OCI-LY1 (cell line): ENCODE results near the gene ST6GALNAC4.

Experiments used
- H2AFZ ChIP-seq: fragments of 200-600 bp; sonication (generic), shearing (Covaris generic); 2 replicates; pipeline ENCODE4 v1.6.0; 2014; ENCODE audit warnings: antibody characterized with exemption, mild to moderate bottlenecking, low read length
- H3F3A ChIP-seq: fragments of 200-600 bp; sonication (generic), shearing (Covaris generic); 2 replicates; pipeline ENCODE4 v1.6.0; 2014; ENCODE audit warnings: mild to moderate bottlenecking, antibody characterized with exemption, low read length, moderate library complexity; ENCODE audit not compliant: insufficient read depth
- H3K27ac ChIP-seq: fragments of 200-600 bp; sonication (generic); 2 replicates; pipeline ENCODE4 v1.5.1; 2014; ENCODE audit warnings: low read length, mixed run types, mild to moderate bottlenecking, low read depth; ENCODE audit not compliant: poor library complexity, severe bottlenecking
- H3K27me3 ChIP-seq: fragments of 200-600 bp; sonication (generic); 2 replicates; pipeline ENCODE4 v1.6.0; 2014; ENCODE audit warnings: antibody characterized with exemption, mild to moderate bottlenecking, low read length, moderate library complexity; ENCODE audit not compliant: insufficient read depth
- H3K36me3 ChIP-seq: fragments of 200-600 bp; sonication (generic); 2 replicates; pipeline ENCODE4 v1.6.1; 2014; ENCODE audit warnings: mild to moderate bottlenecking, antibody characterized with exemption, low read length, moderate library complexity, mixed read lengths; ENCODE audit not compliant: insufficient read depth
- H3K4me1 ChIP-seq: fragments of 200-600 bp; sonication (generic); 2 replicates; pipeline ENCODE4 v1.5.1; 2014; ENCODE audit warnings: mild to moderate bottlenecking, low read length, moderate library complexity; ENCODE audit not compliant: insufficient read depth, severe bottlenecking
- H3K4me2 ChIP-seq: fragments of 200-600 bp; sonication (generic), shearing (Covaris generic); 2 replicates; pipeline ENCODE4 v1.6.1; 2014; ENCODE audit warnings: low read length
- H3K4me3 ChIP-seq: fragments of 200-600 bp; sonication (generic); 2 replicates; pipeline ENCODE4 v1.5.1; 2014; ENCODE audit warnings: low read length, low read depth, mild to moderate bottlenecking, mixed read lengths; ENCODE audit not compliant: poor library complexity, severe bottlenecking
- H3K79me2 ChIP-seq: fragments of 200-600 bp; shearing (Covaris generic); 2 replicates; pipeline ENCODE4 v1.6.1; 2016; ENCODE audit warnings: mixed run types, low read length, mixed read lengths; ENCODE audit not compliant: insufficient read depth
- H3K9ac ChIP-seq: fragments of 200-600 bp; sonication (generic), shearing (Covaris generic); 2 replicates; pipeline ENCODE4 v1.6.1; 2014; ENCODE audit warnings: mild to moderate bottlenecking, low read length, mixed read lengths
- H3K9me2 ChIP-seq: fragments of 200-600 bp; sonication (generic), shearing (Covaris generic); 2 replicates; pipeline ENCODE4 v1.6.1; 2014; ENCODE audit warnings: low read depth, mild to moderate bottlenecking, low read length, mixed read lengths
- H3K9me3 ChIP-seq: fragments of 200-600 bp; shearing (Covaris generic); 2 replicates; pipeline ENCODE4 v1.6.1; 2014; ENCODE audit warnings: low read length, mixed read lengths
- H4K20me1 ChIP-seq: fragments of 200-600 bp; sonication (generic), shearing (Covaris generic); 2 replicates; pipeline ENCODE4 v1.6.0; 2016; ENCODE audit warnings: mild to moderate bottlenecking, low read length; ENCODE audit not compliant: insufficient read depth
- CTCF ChIP-seq: fragments of 200-600 bp; sonication (generic), shearing (Covaris generic); IDR thresholded peaks from 2 replicates; pipeline ENCODE4 v1.5.1; 2017; ENCODE audit warnings: mild to moderate bottlenecking, antibody characterized with exemption, low read length, moderate library complexity, mixed read lengths
- EZH2 ChIP-seq: fragments of 200-600 bp; sonication (generic), shearing (Covaris generic); IDR thresholded peaks from 2 replicates; pipeline ENCODE4 v1.8.0; 2017; ENCODE audit warnings: borderline replicate concordance, mixed run types, mild to moderate bottlenecking, antibody characterized with exemption, low read length, moderate library complexity, mixed read lengths

ST6GALNAC4 gene

GRCh38 chr9:127896395-127897192 is 20.2 kb downstream of the ST6GALNAC4 start:
- no peak overlapping the region for H2AFZ ChIP-seq
- H3K27ac ChIP-seq = no peak overlapping the region
- H3K36me3 ChIP-seq = peaks cover 52% of the 10 kb centered on the region
- no peak for TF ChIP-seq CTCF
- no peak for TF ChIP-seq EZH2
- no peaks in the 10 kb centered on the region; the same call in 1 of the 2 replicates for H3F3A ChIP-seq
- H3K9me3 ChIP-seq = peaks cover 8% of the 10 kb centered on the region; the same call in 1 of the 2 replicates
- no peak overlapping the region for H3K9ac ChIP-seq
- H3K4me2 ChIP-seq = peak overlapping the region; percentile 34; the same call in 1 of the 2 replicates
- no peak overlapping the region for H3K4me3 ChIP-seq
- no peaks in the 10 kb centered on the region for H3K9me2 ChIP-seq
- H3K4me1 ChIP-seq = peaks cover 40% of the 10 kb centered on the region
- H4K20me1 ChIP-seq = no peaks in the 10 kb centered on the region
- no peaks in the 10 kb centered on the region for H3K27me3 ChIP-seq
- H3K79me2 ChIP-seq = no peaks in the 10 kb centered on the region

- no peaks in the 10 kb centered on the region for H3K9me2 ChIP-seq
- H3K36me3 ChIP-seq = peaks cover 58% of the 10 kb centered on the region
- H3K27me3 ChIP-seq = no peaks in the 10 kb centered on the region
- no peak overlapping the region for H3K4me2 ChIP-seq
- H3F3A ChIP-seq = no peaks in the 10 kb centered on the region; the same call in 1 of the 2 replicates
- no peaks in the 10 kb centered on the region for H4K20me1 ChIP-seq
- H3K79me2 ChIP-seq = no peaks in the 10 kb centered on the region
- no peak for TF ChIP-seq CTCF
- TF ChIP-seq EZH2 = no peak
- peaks cover 32% of the 10 kb centered on the region for H3K4me1 ChIP-seq
- H3K4me3 ChIP-seq = no peak overlapping the region
- H2AFZ ChIP-seq = no peak overlapping the region
- H3K9ac ChIP-seq = no peak overlapping the region
- peaks cover 8% of the 10 kb centered on the region; the same call in 1 of the 2 replicates for H3K9me3 ChIP-seq
- H3K27ac ChIP-seq = no peak overlapping the region
Measured at GRCh38 chr9:127895811-127896210, 21.0 kb downstream of the ST6GALNAC4 start.

- no peak overlapping the region for H3K9ac ChIP-seq
- no peak overlapping the region for H3K4me2 ChIP-seq
- H4K20me1 ChIP-seq = no peaks in the 10 kb centered on the region
- H3K4me3 ChIP-seq = no peak overlapping the region
- H3K27me3 ChIP-seq = no peaks in the 10 kb centered on the region
- H2AFZ ChIP-seq = no peak overlapping the region
- no peaks in the 10 kb centered on the region for H3K9me2 ChIP-seq
- no peaks in the 10 kb centered on the region for H3K79me2 ChIP-seq
- peaks cover 8% of the 10 kb centered on the region; the same call in 1 of the 2 replicates for H3K9me3 ChIP-seq
- no peak for TF ChIP-seq CTCF
- TF ChIP-seq EZH2 = no peak
- no peak overlapping the region for H3K27ac ChIP-seq
- H3F3A ChIP-seq = no peaks in the 10 kb centered on the region; the same call in 1 of the 2 replicates
- peaks cover 74% of the 10 kb centered on the region for H3K36me3 ChIP-seq
- peaks cover 15% of the 10 kb centered on the region for H3K4me1 ChIP-seq
Measured at GRCh38 chr9:127893392-127893791, 23.4 kb downstream of the ST6GALNAC4 start.
